ENCODE results near the gene NLRP14. TPM values are rescaled to one million over a fixed set of nuclear protein-coding genes. Genes with fewer than 3 reads are reported as not detected.
A peak's percentile ranks its signal among the peaks of the same experiment; 100 is the strongest.

Gene NLRP14, protein sequence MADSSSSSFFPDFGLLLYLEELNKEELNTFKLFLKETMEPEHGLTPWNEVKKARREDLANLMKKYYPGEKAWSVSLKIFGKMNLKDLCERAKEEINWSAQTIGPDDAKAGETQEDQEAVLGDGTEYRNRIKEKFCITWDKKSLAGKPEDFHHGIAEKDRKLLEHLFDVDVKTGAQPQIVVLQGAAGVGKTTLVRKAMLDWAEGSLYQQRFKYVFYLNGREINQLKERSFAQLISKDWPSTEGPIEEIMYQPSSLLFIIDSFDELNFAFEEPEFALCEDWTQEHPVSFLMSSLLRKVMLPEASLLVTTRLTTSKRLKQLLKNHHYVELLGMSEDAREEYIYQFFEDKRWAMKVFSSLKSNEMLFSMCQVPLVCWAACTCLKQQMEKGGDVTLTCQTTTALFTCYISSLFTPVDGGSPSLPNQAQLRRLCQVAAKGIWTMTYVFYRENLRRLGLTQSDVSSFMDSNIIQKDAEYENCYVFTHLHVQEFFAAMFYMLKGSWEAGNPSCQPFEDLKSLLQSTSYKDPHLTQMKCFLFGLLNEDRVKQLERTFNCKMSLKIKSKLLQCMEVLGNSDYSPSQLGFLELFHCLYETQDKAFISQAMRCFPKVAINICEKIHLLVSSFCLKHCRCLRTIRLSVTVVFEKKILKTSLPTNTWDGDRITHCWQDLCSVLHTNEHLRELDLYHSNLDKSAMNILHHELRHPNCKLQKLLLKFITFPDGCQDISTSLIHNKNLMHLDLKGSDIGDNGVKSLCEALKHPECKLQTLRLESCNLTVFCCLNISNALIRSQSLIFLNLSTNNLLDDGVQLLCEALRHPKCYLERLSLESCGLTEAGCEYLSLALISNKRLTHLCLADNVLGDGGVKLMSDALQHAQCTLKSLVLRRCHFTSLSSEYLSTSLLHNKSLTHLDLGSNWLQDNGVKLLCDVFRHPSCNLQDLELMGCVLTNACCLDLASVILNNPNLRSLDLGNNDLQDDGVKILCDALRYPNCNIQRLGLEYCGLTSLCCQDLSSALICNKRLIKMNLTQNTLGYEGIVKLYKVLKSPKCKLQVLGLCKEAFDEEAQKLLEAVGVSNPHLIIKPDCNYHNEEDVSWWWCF
- total RNA-seq, result 1 to 10 TPM; 1.6 to 2.4 TPM
- polyA plus RNA-seq (ENCODE audit: insufficient read depth, low read depth, low replicate concordance), result 1.2 TPM
- long read RNA-seq, donor 1, result 0 reads
- long read RNA-seq, donor 2, result 0 reads

DNA sequence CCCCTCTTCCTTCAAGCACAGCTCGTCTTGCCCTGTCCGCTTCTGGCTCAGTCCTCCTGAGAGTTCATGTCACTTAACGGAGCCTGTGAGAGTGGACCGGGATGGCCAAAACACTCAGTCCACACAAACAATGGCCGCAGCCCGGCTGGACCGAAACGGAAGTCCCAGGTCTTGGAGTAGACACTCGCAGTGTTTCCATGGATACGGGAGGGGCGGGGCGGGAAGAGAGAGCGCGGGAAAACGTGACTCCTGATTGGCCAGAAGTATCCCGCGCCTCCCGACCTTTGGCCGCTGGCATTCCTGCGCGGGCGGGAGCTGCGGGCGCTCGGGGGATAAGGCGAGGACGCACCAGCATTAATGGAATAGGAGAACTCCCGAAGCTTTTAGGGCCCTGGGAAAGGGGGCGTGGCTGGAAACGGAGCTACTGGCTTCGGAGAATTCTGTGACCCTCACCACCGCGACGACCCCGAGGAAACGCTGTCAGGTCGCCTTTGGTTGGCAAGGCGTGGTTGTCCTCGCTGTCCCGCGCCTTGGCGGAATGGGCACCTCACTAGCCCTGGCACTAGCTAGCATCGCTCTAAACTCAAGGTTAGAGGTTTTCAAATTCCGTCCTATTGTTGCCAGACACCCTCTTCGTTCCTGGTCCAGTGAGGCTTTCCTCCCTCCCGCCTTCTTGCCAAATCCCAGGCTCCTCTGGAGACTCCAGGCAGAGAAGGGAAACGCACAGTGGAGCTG, at the start of gene NLRP14, which contains the start of gene ZNF214:
Gene NLRP14, plus strand, starts transcription at position 297 of the 735 bp plus-strand sequence. CDS start 18,108 bp downstream, outside the sequence.
Gene ZNF214, minus strand, starts transcription at position 164 of the 735 bp plus-strand sequence. CDS start 17,511 bp downstream, outside the sequence.
- Histone ChIP-seq H3K4me3 (peak within 1 kb of the TSS; percentile 67 to 69), H3K4me1 (peaks cover 5% of the 10 kb centered on the region), H3K27ac (peak within 1 kb of the TSS; percentile 67 to 73), H3K9me3 (no peaks in the 10 kb centered on the region), H3K36me3 (ENCODE audit: low read depth, missing control alignments) (no peaks in the 10 kb centered on the region), H3K27me3 (no peaks in the 10 kb centered on the region)
- intact Hi-C loops (cut with DNase I; ENCODE audit: low total_unique reads), result no loop called here
- WGBS, 2 donors, result 1 to 2% methylated on average over 35 to 46 of the region's 47 CpGs
- TF ChIP-seq, protein P1, sequence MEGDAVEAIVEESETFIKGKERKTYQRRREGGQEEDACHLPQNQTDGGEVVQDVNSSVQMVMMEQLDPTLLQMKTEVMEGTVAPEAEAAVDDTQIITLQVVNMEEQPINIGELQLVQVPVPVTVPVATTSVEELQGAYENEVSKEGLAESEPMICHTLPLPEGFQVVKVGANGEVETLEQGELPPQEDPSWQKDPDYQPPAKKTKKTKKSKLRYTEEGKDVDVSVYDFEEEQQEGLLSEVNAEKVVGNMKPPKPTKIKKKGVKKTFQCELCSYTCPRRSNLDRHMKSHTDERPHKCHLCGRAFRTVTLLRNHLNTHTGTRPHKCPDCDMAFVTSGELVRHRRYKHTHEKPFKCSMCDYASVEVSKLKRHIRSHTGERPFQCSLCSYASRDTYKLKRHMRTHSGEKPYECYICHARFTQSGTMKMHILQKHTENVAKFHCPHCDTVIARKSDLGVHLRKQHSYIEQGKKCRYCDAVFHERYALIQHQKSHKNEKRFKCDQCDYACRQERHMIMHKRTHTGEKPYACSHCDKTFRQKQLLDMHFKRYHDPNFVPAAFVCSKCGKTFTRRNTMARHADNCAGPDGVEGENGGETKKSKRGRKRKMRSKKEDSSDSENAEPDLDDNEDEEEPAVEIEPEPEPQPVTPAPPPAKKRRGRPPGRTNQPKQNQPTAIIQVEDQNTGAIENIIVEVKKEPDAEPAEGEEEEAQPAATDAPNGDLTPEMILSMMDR (IDR thresholded peaks at IDR 0.05), result no peak
- TF ChIP-seq POLR2A (IDR thresholded peaks at IDR 0.05), result no peak
- peak; percentile 97 for DNase-seq

DNA sequence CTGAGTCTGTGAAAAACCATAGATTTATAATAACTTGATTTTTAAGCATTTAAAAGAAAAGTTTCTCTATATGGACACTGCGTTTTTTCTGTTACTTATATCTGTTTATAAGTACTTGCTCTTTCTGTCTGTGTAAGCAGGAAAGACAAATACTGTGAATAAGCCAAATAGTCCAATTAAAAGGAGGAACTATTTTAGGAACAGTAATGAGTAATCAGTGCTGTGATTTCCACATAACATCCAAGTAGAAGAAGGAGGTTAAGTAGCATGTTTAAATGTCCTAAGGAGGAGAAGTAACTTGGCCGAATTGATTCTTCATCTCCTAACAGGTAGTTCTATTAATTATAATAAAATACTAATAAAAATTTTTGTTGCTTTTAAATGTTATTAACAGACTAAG, 40.9 kb upstream of the NLRP14 start:
- intact Hi-C loops (cut with DNase I; ENCODE audit: low total_unique reads), result no loop called here
- Histone ChIP-seq H3K9me3 (no peaks in the 10 kb centered on the region), H3K4me1 (no peaks in the 10 kb centered on the region), H3K27ac (no peak overlapping the region), H3K4me3 (no peak overlapping the region), H3K27me3 (no peaks in the 10 kb centered on the region), H3K36me3 (ENCODE audit: low read depth, missing control alignments) (no peaks in the 10 kb centered on the region)
- WGBS, 2 donors, result 82 to 91% methylated on average over 2 of the region's 2 CpGs
- no peak for DNase-seq
- TF ChIP-seq POLR2A (IDR thresholded peaks at IDR 0.05), result no peak
- TF ChIP-seq, protein P1 (IDR thresholded peaks at IDR 0.05), result no peak

GRCh38 chr11:6986487-6986886, 33.8 kb upstream of the NLRP14 start:
- Histone ChIP-seq H3K27me3 (no peaks in the 10 kb centered on the region), H3K4me1 (no peaks in the 10 kb centered on the region), H3K4me3 (no peak overlapping the region), H3K36me3 (ENCODE audit: low read depth, missing control alignments) (no peaks in the 10 kb centered on the region), H3K9me3 (no peaks in the 10 kb centered on the region), H3K27ac (no peak overlapping the region)
- DNase-seq, result no peak
- 75 to 76% methylated on average over 1 of the region's 1 CpG for WGBS, 2 donors
- intact Hi-C loops (cut with DNase I; ENCODE audit: low total_unique reads), result no loop called here
- no peak for TF ChIP-seq POLR2A (IDR thresholded peaks at IDR 0.05)
- TF ChIP-seq, protein P1 (IDR thresholded peaks at IDR 0.05), result no peak

DNA sequence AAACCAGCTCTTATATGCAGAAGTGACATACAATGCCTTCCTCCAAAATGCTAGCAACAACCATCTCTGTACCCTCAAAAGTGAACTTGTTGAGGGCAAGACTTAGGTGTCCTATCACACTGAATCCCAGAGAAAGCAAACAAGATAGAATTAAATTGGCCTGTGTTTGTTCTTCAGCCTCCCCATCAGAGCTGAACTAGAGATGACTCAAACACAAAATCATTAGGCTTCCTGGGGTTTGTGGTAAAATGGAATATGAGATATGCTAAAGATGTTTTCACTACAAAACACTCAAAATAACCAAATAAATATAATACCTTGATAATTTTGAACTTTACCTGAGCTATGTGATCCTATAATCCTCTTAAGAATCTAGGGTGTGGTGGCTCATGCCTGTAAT, 31.8 kb upstream of the NLRP14 start:
- intact Hi-C loops (cut with DNase I; ENCODE audit: low total_unique reads), result no loop called here
- Histone ChIP-seq H3K9me3 (no peaks in the 10 kb centered on the region), H3K4me3 (no peak overlapping the region), H3K27ac (no peak overlapping the region), H3K36me3 (ENCODE audit: low read depth, missing control alignments) (no peaks in the 10 kb centered on the region), H3K4me1 (no peaks in the 10 kb centered on the region), H3K27me3 (no peaks in the 10 kb centered on the region)
- no peak for DNase-seq
- TF ChIP-seq, protein P1 (IDR thresholded peaks at IDR 0.05), result no peak
- no peak for TF ChIP-seq POLR2A (IDR thresholded peaks at IDR 0.05)

Measured in testis (tissue), 5 donors.